Endodermal cell (in vitro differentiated cells): ENCODE measurements around the gene PRKCA. TPM values are rescaled to one million over a fixed set of nuclear protein-coding genes. Genes with fewer than 3 reads are reported as not detected.
"Not testable (repeated sequence)": the region's sequence is repeated elsewhere in the genome, so short reads cannot be mapped to it uniquely, and the experiment has no call there.

Source experiments
- DNase-seq: peaks from one replicate; pipeline ENCODE4 v3.0.0-alpha.2; 2017
- H3K27ac ChIP-seq: 2 replicates; pipeline ENCODE4 v1.5.1; 2013; ENCODE audit warnings: mild to moderate bottlenecking, low read depth, low read length, moderate library complexity
- H3K27me3 ChIP-seq: 2 replicates; pipeline ENCODE4 v1.6.1; 2013; ENCODE audit warnings: mild to moderate bottlenecking, low read length, moderate library complexity; ENCODE audit not compliant: insufficient read depth, control insufficient read depth, poor library complexity, severe bottlenecking
- H3K36me3 ChIP-seq: 2 replicates; pipeline ENCODE4 v1.7.0; 2013; ENCODE audit warnings: mild to moderate bottlenecking, low read length, moderate library complexity; ENCODE audit not compliant: control insufficient read depth, insufficient read depth
- H3K4me1 ChIP-seq: one replicate; pipeline ENCODE4 v1.7.0; 2013; ENCODE audit warnings: low read length; ENCODE audit not compliant: control insufficient read depth, insufficient read depth
- H3K4me3 ChIP-seq: 2 replicates; pipeline ENCODE4 v1.5.1; 2013; ENCODE audit warnings: mild to moderate bottlenecking, low read length, moderate library complexity
- H3K9ac ChIP-seq: 2 replicates; pipeline ENCODE4 v1.6.1; 2013; ENCODE audit warnings: mild to moderate bottlenecking, low read length, moderate library complexity; ENCODE audit not compliant: poor library complexity, severe bottlenecking; ENCODE audit errors: extremely low read depth
- H3K9me3 ChIP-seq: 2 replicates; pipeline ENCODE4 v1.6.1; 2013; ENCODE audit warnings: mild to moderate bottlenecking, low read length, moderate library complexity; ENCODE audit not compliant: control insufficient read depth
- H3K27ac Mint-ChIP-seq: 2 replicates; pipeline ENCODE4 v1.8.0; 2020; ENCODE audit warnings: mixed read lengths
- H3K27me3 Mint-ChIP-seq: 2 replicates; pipeline ENCODE4 v1.8.0; 2021; ENCODE audit warnings: mild to moderate bottlenecking, mixed read lengths; ENCODE audit not compliant: insufficient read depth
- H3K36me3 Mint-ChIP-seq: 2 replicates; pipeline ENCODE4 v1.8.0; 2020; ENCODE audit warnings: low read depth, mixed read lengths
- H3K4me1 Mint-ChIP-seq: 2 replicates; pipeline ENCODE4 v1.8.0; 2020; ENCODE audit warnings: mixed read lengths
- H3K4me3 Mint-ChIP-seq: 2 replicates; pipeline ENCODE4 v1.8.0; 2020; ENCODE audit warnings: mild to moderate bottlenecking, moderate library complexity, mixed read lengths
- H3K9me3 Mint-ChIP-seq: 2 replicates; pipeline ENCODE4 v1.8.0; 2020; ENCODE audit warnings: mild to moderate bottlenecking, mixed read lengths
- WGBS, 2 experiments: methylation state at CpG; one replicate each; pipeline versions ENCODE4 v1.1.5 to v1.1.7; 2013; ENCODE audit warnings: missing lambda C conversion rate in 2 of 2, mixed read lengths in 1 of 2; ENCODE audit not compliant: insufficient coverage in 1 of 2, insufficient read length in 1 of 2; 5-methylcytosine and 5-hydroxymethylcytosine counted together
- total RNA-seq, 2 donors: library from RNA; stranded (reverse); fragmentation: NEBNext Ultra II Directional in 1 of 2; extraction: Animal tissue kit (Norgen Biotek cat#: 25700) in 1 of 2; gene quantifications; 2 replicates in 1 of 2; 3 replicates in 1 of 2; pipeline ENCODE4 v1.2.1, GENCODE V29; 2021
- TF ChIP-seq, protein P1 (sequence below): fragments of 200-600 bp; sonication (generic); conservative IDR thresholded peaks from 2 replicates; pipeline ENCODE4 v1.5.0; 2021; ENCODE audit warnings: antibody characterized with exemption, mild to moderate bottlenecking

Gene PRKCA
- total RNA-seq, 2 donors from 2014 or later, result 8.7 to 14.6 TPM

DNA sequence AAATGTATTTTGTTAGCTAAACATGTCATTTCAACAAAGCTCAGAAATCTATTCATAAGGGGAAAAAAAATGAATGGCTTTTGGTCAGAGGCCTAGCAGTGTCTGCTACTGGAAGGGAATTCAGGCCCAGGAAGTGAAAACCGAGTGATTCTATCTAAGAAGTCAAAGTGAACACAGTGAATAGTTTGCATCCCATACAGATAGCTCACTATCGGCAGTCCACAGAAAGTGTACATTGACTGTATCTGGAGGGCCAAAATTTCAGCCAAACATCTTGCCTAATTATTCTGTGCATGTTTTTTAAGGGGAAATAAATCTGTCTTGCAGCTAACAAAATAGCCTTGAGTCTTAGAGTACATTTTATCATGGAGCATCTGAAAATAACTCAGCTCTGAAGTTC is 318.1 kb downstream of the PRKCA start:
- Histone ChIP-seq H3K36me3 (no peaks in the 10 kb centered on the region), H3K4me3 (no peak overlapping the region), H3K27me3 (no peaks in the 10 kb centered on the region), H3K4me1 (no peaks in the 10 kb centered on the region), H3K9ac (no peak overlapping the region), H3K27ac (no peak overlapping the region), H3K9me3 (no peaks in the 10 kb centered on the region)
- Mint-ChIP-seq H3K36me3 (no peaks in the 10 kb centered on the region), H3K4me1 (no peaks in the 10 kb centered on the region), H3K27ac (no peak overlapping the region), H3K4me3 (no peak overlapping the region), H3K27me3 (no peaks in the 10 kb centered on the region), H3K9me3 (no peaks in the 10 kb centered on the region)
- WGBS, 2 experiments, result 90 to 100% methylated on average over 1 to 2 of the region's 2 CpGs
- TF ChIP-seq, protein P1, sequence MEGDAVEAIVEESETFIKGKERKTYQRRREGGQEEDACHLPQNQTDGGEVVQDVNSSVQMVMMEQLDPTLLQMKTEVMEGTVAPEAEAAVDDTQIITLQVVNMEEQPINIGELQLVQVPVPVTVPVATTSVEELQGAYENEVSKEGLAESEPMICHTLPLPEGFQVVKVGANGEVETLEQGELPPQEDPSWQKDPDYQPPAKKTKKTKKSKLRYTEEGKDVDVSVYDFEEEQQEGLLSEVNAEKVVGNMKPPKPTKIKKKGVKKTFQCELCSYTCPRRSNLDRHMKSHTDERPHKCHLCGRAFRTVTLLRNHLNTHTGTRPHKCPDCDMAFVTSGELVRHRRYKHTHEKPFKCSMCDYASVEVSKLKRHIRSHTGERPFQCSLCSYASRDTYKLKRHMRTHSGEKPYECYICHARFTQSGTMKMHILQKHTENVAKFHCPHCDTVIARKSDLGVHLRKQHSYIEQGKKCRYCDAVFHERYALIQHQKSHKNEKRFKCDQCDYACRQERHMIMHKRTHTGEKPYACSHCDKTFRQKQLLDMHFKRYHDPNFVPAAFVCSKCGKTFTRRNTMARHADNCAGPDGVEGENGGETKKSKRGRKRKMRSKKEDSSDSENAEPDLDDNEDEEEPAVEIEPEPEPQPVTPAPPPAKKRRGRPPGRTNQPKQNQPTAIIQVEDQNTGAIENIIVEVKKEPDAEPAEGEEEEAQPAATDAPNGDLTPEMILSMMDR, result no peak
- no peak for DNase-seq

GRCh38 chr17:66624630-66625029 is 322.2 kb downstream of the PRKCA start:
- H3K9ac ChIP-seq, H3K4me3 ChIP-seq, DNase-seq, H3K4me1 Mint-ChIP-seq, H3K27me3 ChIP-seq, H3K9me3 ChIP-seq, H3K36me3 Mint-ChIP-seq, H3K27me3 Mint-ChIP-seq, H3K9me3 Mint-ChIP-seq, H3K27ac Mint-ChIP-seq, H3K4me3 Mint-ChIP-seq, H3K36me3 ChIP-seq, H3K27ac ChIP-seq, H3K4me1 ChIP-seq: not testable (repeated sequence)
- 87 to 100% methylated on average over 1 to 2 of the region's 2 CpGs for WGBS, 2 experiments

GRCh38 chr17:66625311-66625767 is 322.9 kb downstream of the PRKCA start:
- Mint-ChIP-seq H3K9me3 (no peaks in the 10 kb centered on the region), H3K27ac (no peak overlapping the region), H3K36me3 (no peaks in the 10 kb centered on the region), H3K4me1 (no peaks in the 10 kb centered on the region), H3K27me3 (no peaks in the 10 kb centered on the region), H3K4me3 (no peak overlapping the region)
- 83 to 100% methylated on average over 1 of the region's 2 CpGs for WGBS, 2 experiments
- Histone ChIP-seq H3K36me3 (no peaks in the 10 kb centered on the region), H3K9ac (no peak overlapping the region), H3K27me3 (no peaks in the 10 kb centered on the region), H3K27ac (no peak overlapping the region), H3K4me3 (no peak overlapping the region), H3K9me3 (no peaks in the 10 kb centered on the region), H3K4me1 (no peaks in the 10 kb centered on the region)
- no peak for DNase-seq
- TF ChIP-seq, protein P1, result peak; percentile 78

DNA sequence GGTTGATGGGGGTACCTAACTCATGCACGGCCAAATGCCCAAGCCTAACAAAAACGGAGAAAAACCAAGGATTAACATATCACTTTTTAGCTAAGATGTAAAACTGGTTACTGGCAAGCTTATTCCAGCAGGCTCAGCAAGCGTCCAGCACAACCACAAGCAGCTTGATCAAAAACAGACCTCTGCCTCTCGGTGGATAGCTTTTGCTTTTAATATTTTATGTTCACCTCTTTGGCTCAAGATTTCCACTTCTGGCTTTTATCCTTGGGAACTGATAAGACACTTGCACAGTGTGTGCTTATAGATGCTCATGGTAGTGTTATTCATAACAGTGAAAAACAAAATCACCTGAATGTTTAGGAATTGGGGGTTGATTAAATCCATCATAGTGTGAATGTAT is 325.6 kb downstream of the PRKCA start:
- no peak overlapping the region for H3K27ac Mint-ChIP-seq
- no peak overlapping the region for H3K4me3 ChIP-seq
- WGBS, 2 experiments, result 79 to 92% methylated on average over 4 of the region's 4 CpGs
- no peaks in the 10 kb centered on the region for H3K36me3 ChIP-seq
- no peak for DNase-seq
- H3K27ac ChIP-seq, result no peak overlapping the region
- no peaks in the 10 kb centered on the region for H3K9me3 ChIP-seq
- no peaks in the 10 kb centered on the region for H3K4me1 ChIP-seq
- H3K27me3 Mint-ChIP-seq, result no peaks in the 10 kb centered on the region
- no peaks in the 10 kb centered on the region for H3K4me1 Mint-ChIP-seq
- no peaks in the 10 kb centered on the region for H3K36me3 Mint-ChIP-seq
- no peak overlapping the region for H3K4me3 Mint-ChIP-seq
- no peak overlapping the region for H3K9ac ChIP-seq
- no peaks in the 10 kb centered on the region for H3K9me3 Mint-ChIP-seq
- no peaks in the 10 kb centered on the region for H3K27me3 ChIP-seq
- TF ChIP-seq, protein P1, result no peak
